ENCODE measurements around the gene ZNF518B. TPM values are rescaled to one million over a fixed set of nuclear protein-coding genes. Genes with fewer than 3 reads are reported as not detected.

Gene ZNF518B
- total RNA-seq, 1 experiment from 2014 or later = 38.7 TPM

DNA sequence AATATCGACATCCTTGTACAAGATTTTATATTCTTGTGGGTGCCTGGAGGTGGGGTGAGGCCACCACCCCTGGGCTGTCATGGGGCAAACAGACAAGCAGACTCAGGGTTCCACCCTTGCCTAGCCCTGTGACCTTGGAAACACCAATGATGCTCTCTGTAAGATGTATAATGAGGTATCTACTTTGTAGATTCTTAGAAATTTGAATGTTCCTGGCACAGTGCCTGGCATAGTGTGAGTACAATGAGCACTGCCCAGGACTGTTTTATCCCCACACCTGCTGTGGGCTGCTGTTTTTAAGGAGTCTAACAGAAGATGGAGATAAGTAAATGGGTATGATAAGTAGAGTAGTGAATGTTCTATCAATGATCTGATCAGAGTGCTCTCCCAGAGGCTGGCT, 3.1 kb downstream of the ZNF518B start:
- no peaks in the 10 kb centered on the region for H3K27me3 ChIP-seq (ENCODE audit: insufficient read depth, low read length)
- TF ChIP-seq JUND (IDR thresholded peaks at IDR 0.05) = no peak
- ATAC-seq = no peak
- H3K4me1 ChIP-seq (ENCODE audit: control insufficient read depth in 1 of 2, insufficient read depth in 2 of 2, low read length in 2 of 2) = peaks cover 5 to 25% of the 10 kb centered on the region in 2 experiments; a peak in 3 of 4 replicates
- POLR2A ChIA-PET = no interaction called here
- intact Hi-C loops (cut with micrococcal nuclease) = no loop called here
- no peak for DNase-seq (ENCODE audit: low read depth, low spot score)
- H3K9me2 ChIP-seq (ENCODE audit: insufficient read depth) = no peaks in the 10 kb centered on the region
- RAD21 ChIA-PET (ENCODE audit: low non-redundant PET in 1 of 2, low total read pairs in 2 of 2, uncharacterized antibody in 2 of 2, unreplicated experiment in 2 of 2) = no interaction called here
- H3K9me3 ChIP-seq (ENCODE audit: control insufficient read depth in 1 of 2, insufficient read depth in 1 of 2, low read depth in 1 of 2, low read length in 2 of 2) = no peaks in the 10 kb centered on the region
- CTCF ChIA-PET = no interaction called here
- BruUV-seq (replicated peaks) = no TSS peak
- no peak overlapping the region for H3K4me3 ChIP-seq (replicated peaks in 1 of 2; ENCODE audit: low read depth in 1 of 2, low read length in 2 of 2)
- peaks cover 50% of the 10 kb centered on the region for H3K79me2 ChIP-seq (ENCODE audit: insufficient read depth, low read length)
- H3K9ac ChIP-seq (ENCODE audit: low read length) = no peak overlapping the region
- H4K20me1 ChIP-seq (ENCODE audit: insufficient read depth) = peaks cover 3% of the 10 kb centered on the region; the same call in 1 of the 2 replicates
- no peak overlapping the region for H3K27ac ChIP-seq (ENCODE audit: low read depth, low read length)
- H3K4me2 ChIP-seq (ENCODE audit: low read length) = no peak overlapping the region
- H2AFZ ChIP-seq (ENCODE audit: low read depth, low read length, poor library complexity, severe bottlenecking) = no peak overlapping the region
- H3K36me3 ChIP-seq (ENCODE audit: control insufficient read depth in 1 of 2, insufficient read depth in 2 of 2, low read length in 2 of 2) = peaks cover 29 to 36% of the 10 kb centered on the region in 2 experiments; a peak in 3 of 4 replicates

DNA sequence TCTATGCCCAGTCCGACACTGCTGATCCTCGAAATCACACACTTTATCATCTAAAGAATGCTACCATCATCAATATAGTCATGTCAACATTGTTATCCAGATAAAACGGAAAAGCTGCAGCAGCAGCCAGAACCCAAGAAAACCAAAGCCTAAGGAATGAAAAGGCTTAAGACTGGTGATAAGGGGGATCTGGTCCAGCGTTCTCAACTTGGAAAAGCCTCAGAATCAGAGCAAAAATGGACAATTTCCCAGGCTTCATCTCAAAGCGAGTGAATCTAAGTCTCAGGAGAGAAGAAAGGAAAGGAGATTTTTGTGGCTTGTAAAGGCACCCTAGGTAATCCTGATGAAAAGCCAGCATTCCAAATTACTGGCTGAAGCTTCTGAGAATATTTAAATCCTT, 8.2 kb downstream of the ZNF518B start:
- peaks cover 3% of the 10 kb centered on the region; the same call in 1 of the 2 replicates for H4K20me1 ChIP-seq (ENCODE audit: insufficient read depth)
- RAD21 ChIA-PET (ENCODE audit: low non-redundant PET in 1 of 2, low total read pairs in 2 of 2, uncharacterized antibody in 2 of 2, unreplicated experiment in 2 of 2) = no interaction called here
- ATAC-seq = no peak
- CTCF ChIA-PET = no interaction called here
- no peak overlapping the region for H3K4me2 ChIP-seq (ENCODE audit: low read length)
- no peak for DNase-seq (ENCODE audit: low read depth, low spot score)
- H3K4me1 ChIP-seq (ENCODE audit: control insufficient read depth in 1 of 2, insufficient read depth in 2 of 2, low read length in 2 of 2) = no peaks in the 10 kb centered on the region
- H3K36me3 ChIP-seq (ENCODE audit: control insufficient read depth in 1 of 2, insufficient read depth in 2 of 2, low read length in 2 of 2) = peaks cover 47 to 54% of the 10 kb centered on the region in 2 experiments; a peak in 3 of 4 replicates
- H3K27ac ChIP-seq (ENCODE audit: low read depth, low read length) = no peak overlapping the region
- H3K9ac ChIP-seq (ENCODE audit: low read length) = no peak overlapping the region
- no peaks in the 10 kb centered on the region for H3K9me2 ChIP-seq (ENCODE audit: insufficient read depth)
- H3K9me3 ChIP-seq (ENCODE audit: control insufficient read depth in 1 of 2, insufficient read depth in 1 of 2, low read depth in 1 of 2, low read length in 2 of 2) = no peaks in the 10 kb centered on the region
- H2AFZ ChIP-seq (ENCODE audit: low read depth, low read length, poor library complexity, severe bottlenecking) = no peak overlapping the region
- BruUV-seq (replicated peaks) = no TSS peak
- TF ChIP-seq CEBPB (IDR thresholded peaks at IDR 0.05; ENCODE audit: low read depth) (no peak), SIN3A (IDR thresholded peaks at IDR 0.05; ENCODE audit: low read depth) (no peak)
- no peaks in the 10 kb centered on the region for H3K27me3 ChIP-seq (ENCODE audit: insufficient read depth, low read length)
- intact Hi-C loops (cut with micrococcal nuclease) = no loop called here
- H3K4me3 ChIP-seq (replicated peaks in 1 of 2; ENCODE audit: low read depth in 1 of 2, low read length in 2 of 2) = no peak overlapping the region
- peaks cover 32% of the 10 kb centered on the region for H3K79me2 ChIP-seq (ENCODE audit: insufficient read depth, low read length)
- POLR2A ChIA-PET = no interaction called here

DNA sequence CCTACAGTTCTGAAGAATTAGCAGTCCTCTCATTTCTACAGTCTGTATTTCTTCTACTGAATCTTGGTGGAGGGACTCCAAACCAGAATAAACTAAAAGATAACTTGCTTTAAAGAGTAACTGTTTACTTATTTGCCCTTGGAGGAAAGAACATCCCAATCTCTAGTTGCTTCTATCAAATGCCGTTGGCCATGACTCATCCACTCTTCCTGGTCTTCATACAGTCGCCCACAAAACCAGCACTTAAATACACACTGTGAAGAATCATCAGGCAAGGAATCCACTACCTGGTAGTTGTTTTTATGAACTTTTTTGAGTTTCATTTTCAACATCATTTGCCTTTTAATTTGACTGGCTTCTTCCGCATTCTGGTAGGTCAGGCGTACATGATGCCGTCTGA, 14.2 kb downstream of the ZNF518B start:
- ATAC-seq (no peak), DNase-seq (ENCODE audit: low read depth, low spot score) (no peak)
- RAD21 ChIA-PET (ENCODE audit: low non-redundant PET in 1 of 2, low total read pairs in 2 of 2, uncharacterized antibody in 2 of 2, unreplicated experiment in 2 of 2) = no interaction called here
- peaks cover 13 to 35% of the 10 kb centered on the region in 2 experiments; a peak in 2 of 4 replicates for H3K36me3 ChIP-seq (ENCODE audit: control insufficient read depth in 1 of 2, insufficient read depth in 2 of 2, low read length in 2 of 2)
- CTCF ChIA-PET = no interaction called here
- POLR2A ChIA-PET = no interaction called here
- no peaks in the 10 kb centered on the region for H4K20me1 ChIP-seq (ENCODE audit: insufficient read depth)
- no peaks in the 10 kb centered on the region for H3K4me1 ChIP-seq (ENCODE audit: control insufficient read depth in 1 of 2, insufficient read depth in 2 of 2, low read length in 2 of 2)
- TF ChIP-seq CBX3 (IDR thresholded peaks at IDR 0.05; ENCODE audit: low read depth) (no peak), ZNF274 (IDR thresholded peaks at IDR 0.05; ENCODE audit: low read depth, low read length) (no peak)
- TF ChIP-seq, protein P1, sequence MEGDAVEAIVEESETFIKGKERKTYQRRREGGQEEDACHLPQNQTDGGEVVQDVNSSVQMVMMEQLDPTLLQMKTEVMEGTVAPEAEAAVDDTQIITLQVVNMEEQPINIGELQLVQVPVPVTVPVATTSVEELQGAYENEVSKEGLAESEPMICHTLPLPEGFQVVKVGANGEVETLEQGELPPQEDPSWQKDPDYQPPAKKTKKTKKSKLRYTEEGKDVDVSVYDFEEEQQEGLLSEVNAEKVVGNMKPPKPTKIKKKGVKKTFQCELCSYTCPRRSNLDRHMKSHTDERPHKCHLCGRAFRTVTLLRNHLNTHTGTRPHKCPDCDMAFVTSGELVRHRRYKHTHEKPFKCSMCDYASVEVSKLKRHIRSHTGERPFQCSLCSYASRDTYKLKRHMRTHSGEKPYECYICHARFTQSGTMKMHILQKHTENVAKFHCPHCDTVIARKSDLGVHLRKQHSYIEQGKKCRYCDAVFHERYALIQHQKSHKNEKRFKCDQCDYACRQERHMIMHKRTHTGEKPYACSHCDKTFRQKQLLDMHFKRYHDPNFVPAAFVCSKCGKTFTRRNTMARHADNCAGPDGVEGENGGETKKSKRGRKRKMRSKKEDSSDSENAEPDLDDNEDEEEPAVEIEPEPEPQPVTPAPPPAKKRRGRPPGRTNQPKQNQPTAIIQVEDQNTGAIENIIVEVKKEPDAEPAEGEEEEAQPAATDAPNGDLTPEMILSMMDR (IDR thresholded peaks at IDR 0.05 in 2 of 3, conservative IDR thresholded peaks at IDR 0.05 in 1 of 3; ENCODE audit: borderline replicate concordance in 1 of 3, insufficient read depth in 1 of 3, low read depth in 2 of 3, low read length in 2 of 3) = no peak
- no peaks in the 10 kb centered on the region; the same call in 1 of the 2 replicates for H3K79me2 ChIP-seq (ENCODE audit: insufficient read depth, low read length)
- no peak overlapping the region for H3K4me3 ChIP-seq (replicated peaks in 1 of 2; ENCODE audit: low read depth in 1 of 2, low read length in 2 of 2)
- no peak overlapping the region for H3K9ac ChIP-seq (ENCODE audit: low read length)
- no TSS peak for BruUV-seq (replicated peaks)
- H3K27me3 ChIP-seq (ENCODE audit: insufficient read depth, low read length) = no peaks in the 10 kb centered on the region
- no peak overlapping the region for H2AFZ ChIP-seq (ENCODE audit: low read depth, low read length, poor library complexity, severe bottlenecking)
- no peaks in the 10 kb centered on the region for H3K9me3 ChIP-seq (ENCODE audit: control insufficient read depth in 1 of 2, insufficient read depth in 1 of 2, low read depth in 1 of 2, low read length in 2 of 2)
- H3K9me2 ChIP-seq (ENCODE audit: insufficient read depth) = no peaks in the 10 kb centered on the region
- H3K4me2 ChIP-seq (ENCODE audit: low read length) = no peak overlapping the region
- intact Hi-C loops (cut with micrococcal nuclease) = no loop called here
- no peak overlapping the region for H3K27ac ChIP-seq (ENCODE audit: low read depth, low read length)
